ENCODE results near the gene GLRB.
A peak's percentile ranks its signal among the peaks of the same experiment; 100 is the strongest.

GLRB gene

GRCh38 chr4:157204634-157205244, 128.8 kb downstream of the GLRB start:
- no peak for DNase-seq (ENCODE audit: low read depth)
- TF ChIP-seq CTCF (conservative IDR thresholded peaks at IDR 0.05; ENCODE audit: low read depth, low read length): peak; percentile 41
- no peak overlapping the region for H3K4me3 ChIP-seq (ENCODE audit: low read length)

- TF ChIP-seq CTCF (conservative IDR thresholded peaks at IDR 0.05; ENCODE audit: low read depth, low read length): peak; percentile 62
- no peak for DNase-seq (ENCODE audit: low read depth)
- no peak overlapping the region for H3K4me3 ChIP-seq (ENCODE audit: low read length)
These were observed 141.8 kb downstream of the GLRB start for GRCh38 chr4:157217708-157218107.

- TF ChIP-seq CTCF (conservative IDR thresholded peaks at IDR 0.05; ENCODE audit: low read depth, low read length): no peak
- DNase-seq (ENCODE audit: low read depth): no peak
- H3K4me3 ChIP-seq (ENCODE audit: low read length): no peak overlapping the region
These were observed 143.9 kb downstream of the GLRB start for GRCh38 chr4:157219711-157220370.

GRCh38 chr4:157220371-157220881, 144.5 kb downstream of the GLRB start, which contains the start of gene GRIA2:
Gene GRIA2, plus strand, starts transcription at chr4:157220728. Its CDS starts 315 bp downstream, at chr4:157221043.
- no peak for DNase-seq (ENCODE audit: low read depth)
- TF ChIP-seq CTCF (conservative IDR thresholded peaks at IDR 0.05; ENCODE audit: low read depth, low read length): no peak
- peak within 1 kb of the TSS; percentile 80 for H3K4me3 ChIP-seq (ENCODE audit: low read length)

GRCh38 chr4:157221426-157221894, 145.5 kb downstream of the GLRB start:
- peak overlapping the region; percentile 80 for H3K4me3 ChIP-seq (ENCODE audit: low read length)
- no peak for TF ChIP-seq CTCF (conservative IDR thresholded peaks at IDR 0.05; ENCODE audit: low read depth, low read length)
- no peak for DNase-seq (ENCODE audit: low read depth)
